Measurements from ENCODE around the gene SLC37A4.
"Not testable (repeated sequence)": the region's sequence is repeated elsewhere in the genome, so short reads cannot be mapped to it uniquely, and the experiment has no call there.

Gene SLC37A4

GRCh38 chr11:119017377-119017776 is 13.3 kb downstream of the SLC37A4 start:
- DNase-seq (ENCODE audit: low read depth): not testable (repeated sequence)

GRCh38 chr11:119016216-119017009 is 14.3 kb downstream of the SLC37A4 start:
- no peak for DNase-seq (ENCODE audit: low read depth)

- no peak for DNase-seq (ENCODE audit: low read depth)
These were observed 15.5 kb downstream of the SLC37A4 start for GRCh38 chr11:119015054-119015611.

- no peak for DNase-seq (ENCODE audit: low read depth)
These were observed 16.3 kb downstream of the SLC37A4 start for GRCh38 chr11:119014209-119014924.

GRCh38 chr11:119012629-119013170 is 18.0 kb downstream of the SLC37A4 start:
- no peak for DNase-seq (ENCODE audit: low read depth)

- DNase-seq (ENCODE audit: low read depth): no peak
These were observed 19.1 kb downstream of the SLC37A4 start for GRCh38 chr11:119011476-119012053.

- no peak for DNase-seq (ENCODE audit: low read depth)
These were observed 24.0 kb downstream of the SLC37A4 start for GRCh38 chr11:119006656-119007055.

- no peak for DNase-seq (ENCODE audit: low read depth)
These were observed 29.8 kb downstream of the SLC37A4 start for GRCh38 chr11:119000906-119001305.

GRCh38 chr11:118998822-118999221 is 31.9 kb downstream of the SLC37A4 start:
- DNase-seq (ENCODE audit: low read depth): no peak

- DNase-seq (ENCODE audit: low read depth): no peak
These were observed 32.3 kb downstream of the SLC37A4 start for GRCh38 chr11:118998388-118998717.

GRCh38 chr11:118997627-118998387 is 32.9 kb downstream of the SLC37A4 start, which contains the start of gene CENATAC:
CENATAC (plus strand) TSS chr11:118998138; CDS start chr11:118998198, 60 bp downstream.
- peak; percentile 93 for DNase-seq (ENCODE audit: low read depth)

- DNase-seq (ENCODE audit: low read depth): peak; percentile 4
These were observed 33.6 kb downstream of the SLC37A4 start for GRCh38 chr11:118996926-118997626.

- DNase-seq (ENCODE audit: low read depth): not testable (repeated sequence)
These were observed 39.1 kb downstream of the SLC37A4 start for GRCh38 chr11:118991486-118992038.

GRCh38 chr11:118988280-118988679 is 42.4 kb downstream of the SLC37A4 start:
- DNase-seq (ENCODE audit: low read depth): no peak

GRCh38 chr11:118984825-118985224 is 45.9 kb downstream of the SLC37A4 start:
- no peak for DNase-seq (ENCODE audit: low read depth)

GRCh38 chr11:118984337-118984736 is 46.3 kb downstream of the SLC37A4 start:
- not testable (repeated sequence) for DNase-seq (ENCODE audit: low read depth)

GRCh38 chr11:118980191-118980881 is 50.3 kb downstream of the SLC37A4 start:
- no peak for DNase-seq (ENCODE audit: low read depth)

- no peak for DNase-seq (ENCODE audit: low read depth)
These were observed 51.2 kb downstream of the SLC37A4 start for GRCh38 chr11:118979434-118979833.

- no peak for DNase-seq (ENCODE audit: low read depth)
These were observed 54.6 kb downstream of the SLC37A4 start for GRCh38 chr11:118975771-118976709.

Measured in activated gamma-delta T cell treated with anti-CD3 and anti-CD28 coated beads, Interleukin-2, amount 50 U/mL, for 16 hours (primary cell).